Stimulated activated CD4-positive, alpha-beta T cell treated with anti-CD3 and anti-CD28 coated beads, TNF-alpha, amount 100 ng/mL, for 4 hours (primary cell): Measurements from ENCODE around the gene STK32C.
A peak's percentile ranks its signal among the peaks of the same experiment; 100 is the strongest.

Experiments used
- DNase-seq, 3 experiments: peaks; one replicate each; pipeline ENCODE4 v3.0.0-alpha.2; 2020; ENCODE audit warnings: low read depth in 3 of 3

STK32C gene

GRCh38 chr10:132249226-132249724 is 58.5 kb downstream of the STK32C start:
- DNase-seq: no peak

- peak in 2 of 3 experiments; percentile 34 to 52 for DNase-seq
Observed at GRCh38 chr10:132248455-132249225, 59.1 kb downstream of the STK32C start.

- DNase-seq: no peak
Observed at GRCh38 chr10:132247943-132248342, 59.8 kb downstream of the STK32C start.

GRCh38 chr10:132246296-132246695 is 61.5 kb downstream of the STK32C start:
- no peak for DNase-seq

- DNase-seq: no peak
Observed at GRCh38 chr10:132245056-132245455, 62.7 kb downstream of the STK32C start.

- no peak for DNase-seq
Observed at GRCh38 chr10:132243626-132244025, 64.1 kb downstream of the STK32C start.

GRCh38 chr10:132243141-132243540 is 64.6 kb downstream of the STK32C start:
- no peak for DNase-seq

GRCh38 chr10:132242103-132242840 is 65.5 kb downstream of the STK32C start:
- DNase-seq: no peak

- DNase-seq: no peak
Observed at GRCh38 chr10:132241496-132241895, 66.3 kb downstream of the STK32C start.

GRCh38 chr10:132241086-132241485 is 66.7 kb downstream of the STK32C start:
- DNase-seq: no peak

GRCh38 chr10:132240581-132240980 is 67.2 kb downstream of the STK32C start:
- no peak for DNase-seq

GRCh38 chr10:132240156-132240555 is 67.6 kb downstream of the STK32C start:
- DNase-seq: no peak

GRCh38 chr10:132239126-132240031 is 68.4 kb downstream of the STK32C start:
- no peak for DNase-seq

GRCh38 chr10:132238371-132239125 is 69.2 kb downstream of the STK32C start:
- no peak for DNase-seq

- no peak for DNase-seq
Observed at GRCh38 chr10:132237871-132238270, 69.9 kb downstream of the STK32C start.

GRCh38 chr10:132237396-132237795 is 70.4 kb downstream of the STK32C start:
- no peak for DNase-seq

GRCh38 chr10:132236881-132237280 is 70.9 kb downstream of the STK32C start:
- DNase-seq: no peak

- DNase-seq: no peak
Observed at GRCh38 chr10:132236161-132236560, 71.6 kb downstream of the STK32C start.

- no peak for DNase-seq
Observed at GRCh38 chr10:132234860-132235259, 72.9 kb downstream of the STK32C start.

GRCh38 chr10:132233501-132234085 is 74.2 kb downstream of the STK32C start:
- no peak for DNase-seq

GRCh38 chr10:132232981-132233380 is 74.8 kb downstream of the STK32C start:
- DNase-seq: no peak
